OCI-LY7 (cell line): ENCODE results near the gene PIAS4. TPM values are rescaled to one million over a fixed set of nuclear protein-coding genes. Genes with fewer than 3 reads are reported as not detected.

Source experiments
- BruUV-seq: library from RNA; stranded (reverse); fragments of 400-500 nt; replicated peaks from 2 replicates; lab custom pipeline; 2021; lab: Mats Ljungman, UMichigan
- CTCF ChIA-PET: fragments of 300-600 bp; sonication (Branson Sonifier 250); formaldehyde crosslinking; loops from one replicate; lab custom pipeline; 2022; ENCODE audit warnings: antibody characterized with exemption; ENCODE audit not compliant: unreplicated experiment; lab: Charles Lee
- POLR2A ChIA-PET: fragments of 300-600 bp; sonication (Branson Sonifier 250); formaldehyde crosslinking; loops from one replicate; lab custom pipeline; 2022; ENCODE audit warnings: antibody characterized with exemption; lab: Charles Lee
- DNase-seq: peaks from one replicate; pipeline ENCODE4 v3.0.0-alpha.2; 2015; ENCODE audit warnings: low spot score
- H2AFZ ChIP-seq: fragments of 200-600 bp; sonication (generic), shearing (Covaris generic); 2 replicates; pipeline ENCODE4 v1.6.1; 2014; ENCODE audit warnings: mild to moderate bottlenecking, antibody characterized with exemption, low read length, moderate library complexity
- H3K27ac ChIP-seq: fragments of 200-600 bp; sonication (generic); 2 replicates; pipeline ENCODE4 v1.5.1; 2014; ENCODE audit warnings: mixed run types, low read depth, mild to moderate bottlenecking, moderate library complexity, low read length, inconsistent platforms; ENCODE audit not compliant: poor library complexity, severe bottlenecking
- H3K36me3 ChIP-seq: fragments of 200-600 bp; sonication (generic); 2 replicates; pipeline ENCODE4 v1.6.1; 2014; ENCODE audit warnings: mild to moderate bottlenecking, antibody characterized with exemption, low read length, moderate library complexity, mixed read lengths; ENCODE audit not compliant: insufficient read depth
- H3K4me1 ChIP-seq: fragments of 200-600 bp; sonication (generic); 2 replicates; pipeline ENCODE4 v1.5.1; 2014; ENCODE audit warnings: mild to moderate bottlenecking, low read length; ENCODE audit not compliant: insufficient read depth, poor library complexity, severe bottlenecking
- H3K4me2 ChIP-seq: fragments of 200-600 bp; sonication (generic); 2 replicates; pipeline ENCODE4 v1.6.1; 2014; ENCODE audit warnings: mild to moderate bottlenecking, low read length
- H3K4me3 ChIP-seq: fragments of 200-600 bp; sonication (generic); 2 replicates; pipeline ENCODE4 v1.5.1; 2014; ENCODE audit warnings: mild to moderate bottlenecking, low read depth, low read length; ENCODE audit not compliant: poor library complexity, severe bottlenecking
- H3K79me2 ChIP-seq: fragments of 200-600 bp; sonication (generic); 2 replicates; pipeline ENCODE4 v1.6.1; 2016; ENCODE audit warnings: low read depth, mild to moderate bottlenecking, low read length, moderate library complexity, mixed read lengths; ENCODE audit not compliant: insufficient read depth
- H3K9me2 ChIP-seq: fragments of 200-600 bp; sonication (generic); 2 replicates; pipeline ENCODE4 v1.6.1; 2016; ENCODE audit warnings: mild to moderate bottlenecking, low read length, mixed read lengths; ENCODE audit not compliant: insufficient read depth
- H3K9me3 ChIP-seq: fragments of 200-600 bp; sonication (generic); 2 replicates; pipeline ENCODE4 v1.6.1; 2014; ENCODE audit warnings: mild to moderate bottlenecking, mixed run types, low read length, mixed read lengths
- H4K20me1 ChIP-seq: fragments of 200-600 bp; sonication (generic); 2 replicates; pipeline ENCODE4 v1.6.1; 2014; ENCODE audit warnings: mild to moderate bottlenecking, antibody characterized with exemption, low read length, moderate library complexity, mixed read lengths; ENCODE audit not compliant: insufficient read depth
- CTCF ChIP-seq: fragments of 200-600 bp; sonication (generic); conservative IDR thresholded peaks from 2 replicates; pipeline ENCODE4 v1.5.1; 2014; ENCODE audit warnings: mild to moderate bottlenecking, antibody characterized with exemption, low read length, moderate library complexity, mixed read lengths
- EZH2phosphoT487 ChIP-seq: fragments of 200-600 bp; sonication (generic); IDR thresholded peaks from 2 replicates; pipeline ENCODE4 v1.6.1; 2018; ENCODE audit warnings: low read depth, borderline replicate concordance, mild to moderate bottlenecking, mixed run types, antibody characterized with exemption, low read length, moderate library complexity, mixed read lengths
- intact Hi-C: fragments of 100-400 bp; cut with micrococcal nuclease; formaldehyde crosslinking; loops from one replicate; pipeline ENCODE4 v1.10.0; 2022; ENCODE audit not compliant: unreplicated experiment
- total RNA-seq, 2 experiments: library from RNA; depleted of rRNA in 1 of 2; stranded (reverse); fragments of >200 nt in 1 of 2; shearing (Covaris generic) in 1 of 2; gene quantifications; 2 replicates each; pipeline ENCODE4 v1.2.3, GENCODE V29; 2014 to 2022

Gene PIAS4
- total RNA-seq, 2 experiments from 2014 or later = 25.3 to 35.0 TPM

- CTCF ChIA-PET = no interaction called here
- TF ChIP-seq EZH2phosphoT487 (no peak), CTCF (peak; percentile 93)
- no TSS peak for BruUV-seq
- peak overlapping the region; percentile 84 for H2AFZ ChIP-seq
- H3K4me3 ChIP-seq = peak overlapping the region; percentile 93
- POLR2A ChIA-PET = interaction anchor here (0.6 to 1.4 kb wide), 2 partner anchors 10 to 1763 kb away, joined by 3 to 4 read pairs; no protein-coding TSS in a partner anchor
- peak overlapping the region; percentile 87 for H3K27ac ChIP-seq
- intact Hi-C loops = loop anchor here (1.0 to 5.0 kb wide), 7 partner anchors 21 to 261 kb away; partner anchors contain the start of genes ANKRD24, MAP2K2, PIAS4 and SIRT6
- no peaks in the 10 kb centered on the region for H3K9me3 ChIP-seq
- H3K4me2 ChIP-seq = peak overlapping the region; percentile 97
- peaks cover 37% of the 10 kb centered on the region for H3K36me3 ChIP-seq
- peaks cover 36% of the 10 kb centered on the region for H4K20me1 ChIP-seq
- peak; percentile 89 for DNase-seq
- H3K9me2 ChIP-seq = no peaks in the 10 kb centered on the region
- peaks cover 42% of the 10 kb centered on the region for H3K4me1 ChIP-seq
- peaks cover 44% of the 10 kb centered on the region for H3K79me2 ChIP-seq
Observed at GRCh38 chr19:3986260-3987041, 21.1 kb upstream of the PIAS4 start.

DNA sequence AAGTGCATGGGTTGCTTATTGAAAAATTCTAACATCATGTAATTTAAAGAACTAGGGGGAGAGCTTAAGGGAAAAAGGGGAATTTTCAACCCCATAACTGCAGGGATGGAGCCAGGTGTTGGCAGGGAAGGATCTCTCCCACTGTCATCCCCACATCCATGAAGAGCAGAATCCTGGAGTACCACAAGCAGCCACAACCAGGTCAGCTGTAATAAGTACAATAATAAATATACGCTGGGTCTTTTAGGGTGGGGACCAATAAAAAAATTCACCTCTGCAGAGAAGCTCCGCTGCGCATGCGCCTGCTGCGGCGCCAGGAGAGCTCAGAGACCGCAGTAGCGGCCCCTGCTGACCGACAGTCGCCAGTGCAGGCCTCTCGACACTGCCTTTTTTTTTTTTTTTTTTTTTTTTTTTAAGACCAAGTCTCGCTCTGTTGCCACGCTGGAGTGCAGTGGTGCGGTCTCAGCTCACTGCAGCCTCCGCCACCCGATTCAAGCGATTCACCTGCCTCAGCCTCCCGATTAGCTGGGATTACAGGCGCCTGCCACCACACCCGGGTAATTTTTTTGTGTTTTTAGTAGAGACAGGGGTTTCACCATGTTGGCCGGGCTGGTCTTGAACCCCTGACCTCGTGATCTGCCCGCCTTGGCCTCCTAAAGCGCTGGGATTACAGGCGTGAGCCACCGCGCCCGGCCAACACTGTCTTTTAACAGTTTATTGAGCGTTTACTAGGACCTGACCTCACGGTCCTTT is 19.7 kb upstream of the PIAS4 start:
- TF ChIP-seq EZH2phosphoT487 = no peak
- TF ChIP-seq CTCF = peak; percentile 76
- no peaks in the 10 kb centered on the region for H3K9me2 ChIP-seq
- peaks cover 42% of the 10 kb centered on the region for H3K4me1 ChIP-seq
- H3K27ac ChIP-seq = peak overlapping the region; percentile 87
- peak overlapping the region; percentile 93 for H3K4me3 ChIP-seq
- peak; percentile 95 for DNase-seq
- peaks cover 30% of the 10 kb centered on the region for H3K79me2 ChIP-seq
- intact Hi-C loops = loop anchor here (2.0 to 5.0 kb wide), 5 partner anchors 79 to 260 kb away; partner anchors contain the start of genes ANKRD24, MAP2K2, SIRT6 and YJU2
- BruUV-seq = no TSS peak
- no peaks in the 10 kb centered on the region for H3K9me3 ChIP-seq
- peak overlapping the region; percentile 84 for H2AFZ ChIP-seq
- H3K36me3 ChIP-seq = peaks cover 24% of the 10 kb centered on the region
- ChIA-PET CTCF (no interaction called here), POLR2A (interaction anchor here (0.6 to 0.7 kb wide), 3 partner anchors 9 to 259 kb away, joined by 3 to 8 read pairs (median 4); no protein-coding TSS in a partner anchor)
- H4K20me1 ChIP-seq = peaks cover 23% of the 10 kb centered on the region
- H3K4me2 ChIP-seq = peak overlapping the region; percentile 97
